Activated B cell treated with CpG ODN at 0.5 μM for 24 hours (primary cell): ENCODE measurements around the gene CFAP221. TPM values are rescaled to one million over a fixed set of nuclear protein-coding genes. Genes with fewer than 3 reads are reported as not detected.

Experiments
- ATAC-seq: fragments of 200-7000 bp; cut with Tn5 transposase; one replicate; pipeline ENCODE4 v1.10.0; 2021; ENCODE audit warnings: low read depth, mild to moderate bottlenecking, moderate library complexity
- CTCF ChIA-PET: fragments of 350-600 bp; sonication (Branson Sonifier 250); formaldehyde crosslinking; loops from one replicate; lab custom pipeline; 2021; ENCODE audit warnings: antibody characterized with exemption; lab: Charles Lee
- POLR2A ChIA-PET: fragments of 350-600 bp; sonication (Branson Sonifier 250); formaldehyde crosslinking; loops from one replicate; lab custom pipeline; 2021; ENCODE audit warnings: antibody characterized with exemption; lab: Charles Lee
- DNase-seq: peaks from one replicate; pipeline ENCODE4 v3.0.0; 2022
- H3K27ac Mint-ChIP-seq: one replicate; pipeline ENCODE4 v1.8.0; 2020; ENCODE audit warnings: mixed read lengths
- H3K27me3 Mint-ChIP-seq: one replicate; pipeline ENCODE4 v1.8.0; 2021; ENCODE audit warnings: mixed read lengths
- H3K36me3 Mint-ChIP-seq: one replicate; pipeline ENCODE4 v1.8.0; 2021; ENCODE audit warnings: low read depth, mixed read lengths
- H3K4me1 Mint-ChIP-seq: one replicate; pipeline ENCODE4 v1.8.0; 2021; ENCODE audit warnings: mixed read lengths
- H3K4me3 Mint-ChIP-seq: one replicate; pipeline ENCODE4 v1.8.0; 2020; ENCODE audit warnings: mild to moderate bottlenecking, mixed read lengths
- H3K9me3 Mint-ChIP-seq: one replicate; pipeline ENCODE4 v1.8.0; 2020; ENCODE audit warnings: mixed read lengths
- intact Hi-C: fragments of 100-400 bp; cut with micrococcal nuclease; formaldehyde crosslinking; loops from one replicate; pipeline ENCODE4 v1.15.1; 2024
- total RNA-seq: library from RNA; stranded (reverse); gene quantifications from 2 replicates; pipeline ENCODE4 v1.2.3, GENCODE V29; 2022
- TF ChIP-seq, protein P1 (sequence below): fragments of 200-600 bp; IDR thresholded peaks from one replicate; pipeline ENCODE4 v1.8.0; 2022; ENCODE audit warnings: antibody characterized with exemption, mild to moderate bottlenecking

CFAP221 gene
- total RNA-seq, 1 donor from 2014 or later: not detected

DNA sequence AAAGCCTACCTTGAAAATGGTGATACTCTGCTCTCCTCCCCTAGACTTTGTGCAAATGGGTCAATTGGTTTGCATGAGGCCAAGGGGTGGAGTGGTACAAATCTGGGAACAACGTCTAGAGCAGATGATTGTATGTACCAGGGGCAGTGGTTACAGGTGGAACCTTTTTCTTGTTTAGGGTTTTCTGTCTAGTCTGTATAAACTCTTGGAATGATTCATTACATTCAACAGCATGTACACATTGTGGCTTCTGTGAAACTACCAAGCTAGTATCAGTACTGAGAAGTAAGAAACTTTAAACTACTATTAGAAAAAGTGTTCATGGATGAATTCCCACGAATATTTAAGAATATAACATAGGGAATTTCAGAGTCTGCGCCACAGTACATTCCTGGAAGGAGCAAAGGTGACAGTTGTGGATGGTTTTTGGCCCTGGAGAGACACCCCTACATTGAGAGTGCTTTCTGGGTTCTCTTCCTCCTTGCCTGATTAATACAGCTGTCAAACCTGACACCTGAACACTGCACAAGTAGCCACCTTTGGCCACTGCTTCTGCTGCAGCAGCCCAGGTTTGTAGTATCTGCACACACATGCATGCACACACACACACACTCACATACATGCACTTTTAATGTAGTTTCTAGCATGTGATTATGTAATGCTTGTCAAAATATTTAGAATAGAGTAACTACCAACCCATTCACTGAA is 30.0 kb downstream of the CFAP221 start:
- ATAC-seq (no peak), DNase-seq (no peak)
- Mint-ChIP-seq H3K27ac (no peak overlapping the region), H3K4me3 (no peak overlapping the region), H3K9me3 (peaks cover 4% of the 10 kb centered on the region), H3K27me3 (peaks cover 21% of the 10 kb centered on the region), H3K36me3 (no peaks in the 10 kb centered on the region), H3K4me1 (no peaks in the 10 kb centered on the region)
- intact Hi-C loops: no loop called here
- CTCF ChIA-PET: no interaction called here
- TF ChIP-seq, protein P1, sequence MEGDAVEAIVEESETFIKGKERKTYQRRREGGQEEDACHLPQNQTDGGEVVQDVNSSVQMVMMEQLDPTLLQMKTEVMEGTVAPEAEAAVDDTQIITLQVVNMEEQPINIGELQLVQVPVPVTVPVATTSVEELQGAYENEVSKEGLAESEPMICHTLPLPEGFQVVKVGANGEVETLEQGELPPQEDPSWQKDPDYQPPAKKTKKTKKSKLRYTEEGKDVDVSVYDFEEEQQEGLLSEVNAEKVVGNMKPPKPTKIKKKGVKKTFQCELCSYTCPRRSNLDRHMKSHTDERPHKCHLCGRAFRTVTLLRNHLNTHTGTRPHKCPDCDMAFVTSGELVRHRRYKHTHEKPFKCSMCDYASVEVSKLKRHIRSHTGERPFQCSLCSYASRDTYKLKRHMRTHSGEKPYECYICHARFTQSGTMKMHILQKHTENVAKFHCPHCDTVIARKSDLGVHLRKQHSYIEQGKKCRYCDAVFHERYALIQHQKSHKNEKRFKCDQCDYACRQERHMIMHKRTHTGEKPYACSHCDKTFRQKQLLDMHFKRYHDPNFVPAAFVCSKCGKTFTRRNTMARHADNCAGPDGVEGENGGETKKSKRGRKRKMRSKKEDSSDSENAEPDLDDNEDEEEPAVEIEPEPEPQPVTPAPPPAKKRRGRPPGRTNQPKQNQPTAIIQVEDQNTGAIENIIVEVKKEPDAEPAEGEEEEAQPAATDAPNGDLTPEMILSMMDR: no peak
- POLR2A ChIA-PET: no interaction called here

- TF ChIP-seq, protein P1: no peak
- Mint-ChIP-seq H3K4me3 (no peak overlapping the region), H3K4me1 (no peaks in the 10 kb centered on the region), H3K27me3 (peaks cover 21% of the 10 kb centered on the region), H3K27ac (no peak overlapping the region), H3K36me3 (no peaks in the 10 kb centered on the region), H3K9me3 (peaks cover 4% of the 10 kb centered on the region)
- ATAC-seq (no peak), DNase-seq (no peak)
- ChIA-PET CTCF (no interaction called here), POLR2A (no interaction called here)
- intact Hi-C loops: no loop called here
Measured at GRCh38 chr2:119574864-119575263, 30.6 kb downstream of the CFAP221 start.

DNA sequence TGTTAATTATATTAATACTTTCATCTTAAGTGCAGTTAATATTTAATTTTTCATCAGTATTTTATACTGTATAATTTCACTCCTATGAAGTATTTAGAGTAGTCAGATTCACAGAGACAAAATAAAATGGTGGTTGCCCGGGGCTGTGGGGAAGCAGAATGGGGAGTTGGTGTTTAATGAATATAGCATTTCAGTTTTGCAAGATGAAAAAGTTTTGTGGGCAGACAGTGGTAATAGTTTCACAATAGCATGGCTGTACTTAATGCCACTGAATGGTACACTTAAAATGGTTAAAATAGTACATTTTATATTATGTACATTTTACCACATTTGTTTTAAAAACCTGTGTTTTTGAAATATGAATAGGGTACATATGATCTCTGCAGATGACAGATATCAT is 31.2 kb downstream of the CFAP221 start:
- TF ChIP-seq, protein P1: no peak
- ATAC-seq: no peak
- H3K27me3 Mint-ChIP-seq: peaks cover 22% of the 10 kb centered on the region
- no peak overlapping the region for H3K4me3 Mint-ChIP-seq
- DNase-seq: no peak
- peaks cover 4% of the 10 kb centered on the region for H3K9me3 Mint-ChIP-seq
- no peaks in the 10 kb centered on the region for H3K36me3 Mint-ChIP-seq
- ChIA-PET POLR2A (no interaction called here), CTCF (no interaction called here)
- no peak overlapping the region for H3K27ac Mint-ChIP-seq
- intact Hi-C loops: no loop called here
- no peaks in the 10 kb centered on the region for H3K4me1 Mint-ChIP-seq

DNA sequence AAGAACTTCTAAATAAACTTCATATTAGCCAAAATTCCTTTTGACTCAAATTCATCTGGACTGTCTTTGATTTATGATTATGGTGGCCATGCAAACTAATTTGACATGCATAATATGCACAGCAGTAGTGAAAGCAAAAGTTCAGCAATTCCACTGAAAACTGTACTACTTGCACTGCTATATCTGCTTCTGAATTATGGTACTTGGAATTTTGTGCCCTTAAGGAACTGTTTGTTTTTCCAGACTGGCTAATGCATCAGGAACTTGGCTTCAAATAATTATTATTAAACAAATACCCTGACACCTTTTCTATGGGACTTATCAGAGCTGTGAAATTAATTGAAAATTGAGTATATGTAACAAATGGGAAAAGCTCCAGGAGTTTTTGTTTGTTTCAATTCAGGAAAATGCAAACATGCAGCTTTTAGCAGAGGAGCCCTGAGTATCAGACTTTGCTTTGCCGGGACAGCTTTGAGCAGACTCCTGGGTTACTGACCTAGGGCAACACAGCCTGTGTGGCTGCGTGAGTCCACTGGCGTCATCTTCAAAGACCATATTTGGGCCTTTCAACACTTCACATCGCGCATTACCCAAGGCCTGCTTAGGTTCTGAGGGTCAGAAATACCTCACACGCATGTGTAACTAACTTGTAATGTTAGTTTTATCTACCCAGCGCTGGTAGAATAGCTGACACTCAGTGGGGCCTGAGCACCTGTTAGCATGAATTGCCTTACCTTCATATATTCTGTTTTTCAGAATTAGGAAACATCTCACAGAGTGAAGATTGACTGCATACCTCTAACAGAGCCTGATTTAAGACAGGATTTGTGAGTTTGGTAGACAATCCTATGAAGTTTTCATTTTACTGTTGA is 35.4 kb downstream of the CFAP221 start:
- Mint-ChIP-seq H3K27ac (no peak overlapping the region), H3K9me3 (peaks cover 4% of the 10 kb centered on the region), H3K4me1 (no peaks in the 10 kb centered on the region), H3K4me3 (no peak overlapping the region), H3K27me3 (peaks cover 15% of the 10 kb centered on the region), H3K36me3 (no peaks in the 10 kb centered on the region)
- ATAC-seq (no peak), DNase-seq (no peak)
- intact Hi-C loops: no loop called here
- TF ChIP-seq, protein P1: no peak
- ChIA-PET CTCF (no interaction called here), POLR2A (no interaction called here)

- H3K4me3 Mint-ChIP-seq: no peak overlapping the region
- peaks cover 11% of the 10 kb centered on the region for H3K27me3 Mint-ChIP-seq
- H3K36me3 Mint-ChIP-seq: no peaks in the 10 kb centered on the region
- peaks cover 4% of the 10 kb centered on the region for H3K9me3 Mint-ChIP-seq
- CTCF ChIA-PET: no interaction called here
- intact Hi-C loops: no loop called here
- POLR2A ChIA-PET: no interaction called here
- no peak overlapping the region for H3K27ac Mint-ChIP-seq
- TF ChIP-seq, protein P1: no peak
- DNase-seq: no peak
- ATAC-seq: no peak
- H3K4me1 Mint-ChIP-seq: no peaks in the 10 kb centered on the region
Measured at GRCh38 chr2:119580550-119581072, 36.4 kb downstream of the CFAP221 start.
